Brain pericyte (primary cell): Measurements from ENCODE around the gene PEAR1.

Source experiments
- DNase-seq: peaks from one replicate; pipeline ENCODE4 v3.0.0-alpha.2; 2012; ENCODE audit warnings: low read depth, low spot score

The PEAR1 gene

DNA sequence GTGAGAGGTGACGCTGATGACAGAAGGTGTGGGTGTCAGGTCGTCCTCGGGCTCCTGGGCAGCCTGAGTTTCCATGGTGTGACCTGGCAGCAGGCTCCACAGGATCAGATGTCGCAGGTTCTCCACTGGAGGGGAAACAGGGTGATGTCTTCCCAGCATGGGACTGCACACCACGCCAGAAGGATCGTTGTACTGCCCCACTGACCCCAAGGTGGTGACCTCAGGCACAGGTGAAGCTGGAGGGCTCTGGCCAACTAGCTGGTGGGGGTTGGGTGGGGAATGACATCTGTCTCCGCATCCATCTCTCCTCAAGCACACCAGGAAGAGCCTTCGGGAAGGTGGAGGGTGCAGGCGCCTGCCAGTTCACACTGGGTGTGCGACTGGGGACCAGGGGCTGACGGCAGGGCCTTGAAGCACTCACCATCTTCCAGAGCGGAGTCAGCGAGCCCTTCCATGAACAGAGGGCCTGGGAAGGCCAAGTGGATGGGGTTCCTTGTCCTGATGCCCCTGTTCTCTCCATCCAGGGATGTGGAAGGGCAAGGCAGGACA, 46.3 kb downstream of the PEAR1 start:
- no peak for DNase-seq

DNA sequence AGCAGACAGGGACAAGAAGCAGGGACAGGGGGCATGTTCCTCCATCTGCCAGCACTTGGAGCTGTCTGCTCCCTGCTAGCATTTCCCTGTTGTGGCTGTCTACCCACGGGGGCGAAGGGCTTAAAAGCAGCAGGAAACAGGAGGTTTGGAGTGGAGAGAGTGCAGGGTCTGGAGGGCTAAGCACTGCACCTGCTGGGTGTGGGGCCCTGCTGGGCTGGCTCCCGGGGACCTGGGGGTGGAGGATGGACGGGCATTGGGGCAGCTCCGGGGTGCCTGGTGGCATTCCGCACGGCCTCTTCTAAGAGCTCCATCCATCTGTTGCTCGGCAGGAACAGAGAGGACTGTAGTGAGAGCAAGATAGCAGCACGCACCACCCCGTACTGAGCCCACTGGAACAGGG, 48.2 kb downstream of the PEAR1 start:
- no peak for DNase-seq

DNA sequence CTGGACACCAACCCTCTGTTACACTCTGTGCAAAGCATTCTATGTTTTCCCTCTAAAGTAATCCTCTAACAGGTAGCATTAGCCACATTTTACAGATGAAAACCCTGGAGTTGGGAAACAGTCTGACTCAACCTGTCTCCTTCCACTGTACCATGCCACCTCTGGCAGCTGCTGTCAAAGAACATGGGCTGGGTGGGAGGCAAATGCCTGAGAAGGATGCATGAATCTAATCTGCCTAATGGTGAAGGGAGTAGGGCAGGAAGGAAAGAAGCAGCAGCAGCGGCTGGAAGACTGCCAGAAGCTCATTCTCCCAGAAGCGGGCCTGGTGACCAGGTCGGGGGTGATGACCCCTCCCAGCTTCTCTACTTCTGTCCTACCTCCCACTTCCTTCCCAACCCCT, 48.7 kb downstream of the PEAR1 start:
- DNase-seq, result no peak

DNA sequence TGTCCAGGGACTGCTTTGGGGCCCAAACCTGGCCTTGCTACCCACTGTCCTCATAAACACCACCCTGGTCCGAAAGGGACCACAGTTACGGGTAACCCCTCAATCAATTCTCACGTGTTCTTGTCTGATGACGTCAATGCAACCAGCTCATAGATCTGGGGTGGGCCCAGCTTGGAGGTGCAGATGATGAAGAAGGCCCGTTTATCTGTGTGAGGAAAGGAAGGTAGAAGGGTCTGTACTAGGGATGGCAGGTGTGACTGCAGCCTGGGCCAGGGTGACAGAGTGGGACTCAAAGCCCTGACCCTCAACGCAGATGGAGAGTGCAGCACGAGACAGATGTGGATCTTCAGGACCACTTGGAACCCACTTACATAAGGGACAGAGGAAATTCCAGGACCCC, 49.1 kb downstream of the PEAR1 start:
- DNase-seq, result no peak

DNA sequence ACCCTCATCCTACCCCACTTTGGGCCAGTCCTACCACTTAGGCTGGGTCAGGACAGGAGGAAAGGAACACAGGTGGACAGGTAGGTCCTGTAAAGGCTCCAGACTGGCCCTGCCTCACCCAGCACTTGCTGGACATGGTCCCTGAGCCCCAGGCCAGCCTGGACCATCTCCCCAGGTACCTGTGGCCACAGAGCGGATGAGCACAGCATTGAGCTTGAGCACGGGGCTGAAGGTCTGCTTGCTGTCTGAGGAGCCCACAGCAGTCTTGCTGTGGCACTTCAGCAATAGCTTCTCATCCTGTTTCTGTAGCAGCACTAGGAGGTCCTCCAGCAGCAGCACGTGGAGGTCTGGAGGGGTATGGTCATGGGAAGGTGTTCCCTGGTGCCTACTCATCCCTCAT, 50.2 kb downstream of the PEAR1 start:
- no peak for DNase-seq

DNA sequence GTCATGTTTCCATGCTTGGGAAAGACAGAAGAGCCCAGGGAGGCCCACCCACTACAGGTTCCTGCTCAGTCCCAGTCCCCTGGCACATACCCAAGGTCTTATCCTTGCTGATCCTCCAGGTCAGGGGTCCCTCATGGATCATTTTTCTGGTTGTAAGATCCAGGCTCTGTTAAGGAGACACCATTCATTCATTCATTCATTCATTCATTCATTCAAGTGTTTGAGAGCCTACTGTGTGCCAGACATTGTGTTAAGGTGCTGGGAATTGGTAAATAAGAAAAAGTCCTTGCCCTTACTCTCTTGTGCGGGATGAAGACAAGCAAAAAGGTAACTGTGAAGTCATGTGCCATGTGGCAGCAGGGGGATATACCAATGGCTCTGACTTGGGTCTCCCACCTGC, 50.8 kb downstream of the PEAR1 start:
- DNase-seq, result no peak

DNA sequence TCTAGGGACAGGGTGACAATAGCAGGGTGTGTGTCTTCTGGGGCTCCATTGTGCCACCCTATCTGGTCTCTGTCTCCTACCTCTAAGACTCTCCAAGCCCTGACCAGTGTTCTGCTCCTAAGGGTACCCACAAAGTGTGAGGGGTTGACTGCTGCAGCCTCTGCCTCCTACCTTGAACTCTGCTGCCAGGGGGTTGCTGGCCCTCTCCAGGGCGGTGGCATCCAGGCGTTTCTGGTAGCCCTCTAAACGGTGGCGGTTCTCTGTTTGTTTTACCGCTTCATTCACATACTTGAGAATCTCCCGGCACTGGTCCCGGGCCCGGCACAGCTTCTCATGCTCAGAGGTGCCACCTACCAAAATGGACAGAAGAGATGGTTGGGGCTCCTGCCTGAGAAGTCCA, 51.3 kb downstream of the PEAR1 start:
- no peak for DNase-seq

DNA sequence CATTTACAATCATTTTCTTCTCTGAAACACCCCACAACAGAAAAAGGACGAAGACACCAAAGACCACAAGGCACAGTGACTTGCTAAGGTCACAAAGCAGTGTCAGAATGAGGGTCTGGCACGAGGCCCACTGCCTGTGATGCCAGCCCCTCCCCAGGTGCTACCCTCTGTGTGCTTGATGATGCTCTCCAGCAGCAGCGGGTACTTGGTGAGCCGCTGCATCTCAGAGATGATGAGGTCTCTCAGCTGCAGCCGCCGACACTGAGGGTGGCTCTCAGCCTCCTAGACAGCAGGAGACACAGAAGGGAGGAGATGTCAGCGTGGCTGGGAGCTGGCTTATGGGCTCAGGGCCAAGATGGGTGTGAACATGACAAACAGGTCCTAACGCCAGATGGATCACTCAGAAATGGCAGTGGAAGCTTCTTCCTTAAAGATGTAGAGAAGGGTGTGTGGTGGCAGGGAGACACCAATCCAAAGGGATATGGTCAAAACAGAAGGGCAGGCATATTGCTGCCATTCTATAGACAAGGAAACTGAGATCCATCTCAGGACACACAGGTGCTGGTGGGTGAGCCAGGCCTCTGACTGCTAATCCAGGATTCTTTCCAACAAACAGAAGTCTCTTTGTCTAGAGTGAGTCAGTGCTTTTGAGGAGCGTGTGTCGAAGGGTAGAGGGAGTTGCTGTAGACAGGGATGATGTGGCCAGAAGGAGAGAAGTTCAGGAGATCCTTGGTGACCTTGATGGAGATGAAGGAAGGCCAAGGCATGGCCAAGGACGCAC, 52.6 kb downstream of the PEAR1 start:
- DNase-seq, result no peak

DNA sequence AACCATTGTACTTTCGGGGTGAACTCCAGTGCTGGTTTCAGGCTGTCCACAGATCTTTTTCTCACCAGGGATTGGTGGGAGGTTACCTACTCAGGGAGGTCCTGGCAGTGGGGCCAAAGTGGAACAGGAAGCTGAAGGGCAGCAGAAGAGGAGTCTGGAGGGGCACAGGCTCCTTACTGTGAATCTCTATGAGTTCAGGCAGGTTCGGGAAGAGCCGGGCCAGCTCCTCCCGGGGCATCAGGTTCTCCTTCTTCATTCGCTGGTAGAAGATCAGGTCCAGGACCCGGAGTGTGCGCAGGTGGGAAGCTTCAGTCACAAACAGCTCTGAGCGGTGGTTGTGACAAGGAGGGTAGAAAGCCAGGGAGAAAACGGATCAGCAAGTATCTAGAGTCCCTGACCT, 53.6 kb downstream of the PEAR1 start:
- DNase-seq, result no peak

DNA sequence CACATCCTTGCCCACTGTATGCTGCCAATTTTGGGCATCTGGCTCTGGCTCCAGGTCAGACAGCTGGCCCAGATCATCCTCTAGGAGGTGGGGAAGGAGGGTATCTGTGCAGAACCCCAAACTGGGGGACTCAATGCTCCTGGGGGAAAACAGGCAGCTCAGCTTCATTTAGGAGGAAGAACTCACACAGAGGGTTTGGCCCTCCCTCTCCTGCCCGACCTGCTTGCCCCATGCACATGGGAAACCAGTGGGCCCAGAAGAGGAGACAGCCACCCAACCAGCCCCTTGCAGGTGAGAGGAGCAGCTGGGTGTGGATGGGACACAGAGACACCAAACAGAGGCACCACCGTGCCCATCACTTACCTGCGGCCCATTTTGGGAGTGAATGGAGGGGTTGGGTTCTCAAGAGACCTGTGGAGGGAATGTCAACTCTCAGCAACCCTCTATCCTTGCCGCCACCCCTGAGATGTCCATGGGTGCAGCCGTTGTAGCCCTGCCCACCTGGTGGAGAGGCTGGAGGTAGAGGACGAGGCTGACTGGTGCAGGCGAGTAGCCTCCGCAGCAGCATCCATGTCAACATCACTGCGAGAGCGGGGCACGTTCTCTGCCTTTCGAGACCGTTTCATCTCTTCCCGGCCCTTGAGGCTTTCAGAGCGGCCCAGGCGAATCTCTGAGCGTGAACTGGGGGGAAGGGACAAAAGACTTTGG, 54.5 kb downstream of the PEAR1 start:
- no peak for DNase-seq

DNA sequence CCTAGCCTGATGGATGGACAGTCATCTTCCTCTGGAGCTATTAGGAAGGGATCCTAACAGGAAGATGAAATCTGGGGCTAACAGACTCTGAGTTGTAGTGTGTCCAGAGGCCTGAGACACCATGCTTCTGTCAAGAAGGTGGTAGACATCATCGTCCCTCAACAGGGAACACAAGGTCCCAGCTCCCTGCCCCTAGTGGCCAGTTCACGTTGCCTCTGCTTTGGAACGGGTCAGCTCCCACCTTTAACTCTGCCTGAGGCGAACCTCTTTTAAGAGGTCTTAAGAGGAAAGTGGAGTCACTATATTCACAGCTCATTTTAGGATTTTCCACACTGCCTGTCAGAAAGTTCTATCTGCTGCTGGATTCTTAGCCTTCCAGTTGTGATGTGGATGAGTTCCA, 55.2 kb downstream of the PEAR1 start:
- no peak for DNase-seq

DNA sequence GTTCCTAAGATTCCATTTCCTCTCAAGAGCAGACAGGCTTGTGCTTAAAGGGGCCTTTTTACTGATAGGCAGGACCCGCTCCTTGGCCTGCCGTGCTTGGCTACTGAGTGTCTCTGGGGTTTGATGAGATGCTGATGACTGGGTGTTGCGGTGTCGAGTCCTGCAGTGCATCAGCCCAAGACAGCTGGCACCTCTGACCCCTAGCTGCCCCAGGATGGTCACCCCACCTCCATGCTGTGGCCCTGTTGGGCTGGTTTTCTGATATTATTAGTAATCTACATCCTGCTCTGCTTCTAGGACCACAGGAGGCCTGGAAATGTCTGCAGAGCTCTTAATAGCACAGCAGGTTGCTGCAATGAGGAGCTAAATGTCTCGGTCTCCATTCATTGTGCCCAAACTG, 55.6 kb downstream of the PEAR1 start:
- DNase-seq, result no peak

DNA sequence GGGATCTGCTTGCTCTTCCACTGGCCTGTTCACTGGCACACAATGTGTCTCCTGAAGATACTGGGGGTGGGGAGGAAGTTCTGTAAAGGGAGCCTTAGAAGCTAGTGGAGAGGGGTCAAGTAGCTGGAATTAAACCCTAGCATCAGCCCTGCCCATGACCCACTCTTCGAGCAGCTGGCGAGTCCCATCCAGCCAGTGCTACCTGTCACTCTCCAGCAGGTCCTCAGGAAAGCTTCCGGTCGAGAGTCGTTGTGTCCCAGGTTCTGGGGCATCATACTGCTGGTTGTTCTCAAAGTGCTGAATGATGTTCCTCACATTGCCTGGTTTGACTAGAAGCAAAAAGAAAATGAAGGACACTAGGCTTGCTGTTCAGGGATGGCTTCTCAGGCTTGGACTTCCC, 57.9 kb downstream of the PEAR1 start:
- DNase-seq, result no peak

DNA sequence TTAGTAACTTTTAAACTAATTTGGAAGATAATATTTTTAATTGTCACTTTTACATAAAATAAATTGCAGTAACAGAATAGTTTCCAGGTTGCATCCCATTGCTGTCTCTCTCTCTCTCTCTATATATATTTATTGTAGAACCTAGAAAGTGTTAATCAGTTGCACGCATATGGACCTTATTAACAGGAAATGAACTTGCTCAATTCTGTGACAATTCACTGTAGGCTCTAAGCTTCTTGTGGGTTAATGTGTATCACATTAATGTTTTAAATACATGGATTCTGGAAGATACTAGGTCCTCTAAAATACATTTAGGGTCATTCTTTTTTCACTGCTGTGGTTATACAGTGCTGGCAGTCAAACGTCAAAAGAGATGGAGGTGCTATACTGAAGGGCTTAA, 60.1 kb downstream of the PEAR1 start:
- no peak for DNase-seq

DNA sequence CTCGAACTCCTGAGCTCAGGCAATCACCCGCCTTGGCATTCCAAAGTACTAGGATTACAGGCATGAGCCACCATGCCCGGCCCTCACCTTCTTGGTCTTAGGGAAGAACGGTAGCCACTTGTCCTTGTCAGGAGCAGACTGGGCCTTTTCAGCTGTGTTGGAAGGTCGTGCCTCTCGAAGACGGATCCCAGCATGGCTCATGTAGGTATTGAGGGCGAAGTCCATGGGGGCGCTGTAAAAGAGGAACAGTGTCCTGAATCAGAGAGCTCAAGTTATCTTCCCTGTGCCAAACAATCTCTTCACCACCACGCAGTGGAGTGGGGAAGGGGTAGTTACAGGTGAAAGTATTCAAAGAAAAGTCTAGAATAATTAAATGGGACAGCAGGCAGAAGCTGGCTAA, 62.8 kb downstream of the PEAR1 start:
- DNase-seq, result no peak

DNA sequence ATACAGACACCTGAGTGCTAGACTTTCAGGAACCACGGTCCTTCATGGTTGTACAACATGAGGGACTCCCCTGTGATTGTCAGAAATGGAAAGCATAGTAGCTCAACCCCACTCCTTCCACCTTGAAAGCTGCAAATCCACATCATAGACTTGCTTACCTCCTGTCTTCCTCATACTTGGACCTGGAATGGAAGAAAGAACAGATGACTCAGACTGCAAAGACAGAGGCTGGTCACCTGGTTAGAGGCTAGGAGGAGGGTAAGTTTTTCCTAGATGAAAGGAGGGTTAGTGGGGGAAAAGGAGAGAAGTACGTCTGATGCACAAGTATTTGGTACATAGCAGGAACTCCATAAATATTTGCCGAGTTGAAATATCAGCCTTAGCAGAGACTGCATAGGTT, 64.1 kb downstream of the PEAR1 start:
- DNase-seq, result no peak

DNA sequence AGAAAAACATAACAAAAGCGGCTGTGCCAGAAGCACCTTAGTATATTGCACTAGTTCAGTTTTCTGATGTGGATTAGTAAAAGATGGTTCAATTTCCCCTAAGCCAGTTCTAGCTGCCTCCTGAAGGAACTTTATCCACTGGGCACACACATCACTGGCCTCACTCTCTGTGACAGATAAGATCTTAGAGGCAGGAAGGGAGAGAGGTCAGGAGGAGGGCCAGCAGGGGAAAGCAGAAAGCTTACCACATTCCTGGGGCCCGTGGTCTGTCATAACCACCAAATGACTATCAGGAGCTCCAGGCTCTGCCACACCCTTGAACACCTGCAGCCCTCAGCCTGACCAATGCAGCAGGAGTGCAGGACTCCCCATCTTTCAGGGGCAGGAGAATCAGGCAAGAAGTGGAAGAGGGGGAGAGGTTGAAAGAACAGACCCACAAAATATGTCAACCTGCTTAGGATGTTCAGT, 64.8 kb downstream of the PEAR1 start:
- DNase-seq, result no peak

DNA sequence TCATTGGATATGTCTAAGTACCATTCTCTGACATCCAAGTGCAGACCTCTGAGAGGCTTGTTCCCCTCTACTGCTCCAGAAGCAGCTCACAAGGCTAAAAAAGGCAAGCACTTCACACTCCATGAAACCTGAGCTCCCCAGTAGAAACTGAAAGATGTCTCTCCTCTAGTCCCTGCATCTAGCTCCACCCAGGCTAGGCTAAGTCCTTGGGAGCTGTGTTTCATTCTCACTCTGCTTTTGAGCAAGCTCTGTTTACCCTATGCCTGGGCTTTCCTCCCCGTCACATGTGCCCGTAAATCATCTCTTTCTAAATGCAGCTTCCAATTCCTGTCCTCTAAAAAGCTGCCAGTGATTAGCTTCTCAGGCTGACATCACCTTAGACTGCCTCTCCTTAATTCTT, 65.9 kb downstream of the PEAR1 start:
- DNase-seq, result no peak

DNA sequence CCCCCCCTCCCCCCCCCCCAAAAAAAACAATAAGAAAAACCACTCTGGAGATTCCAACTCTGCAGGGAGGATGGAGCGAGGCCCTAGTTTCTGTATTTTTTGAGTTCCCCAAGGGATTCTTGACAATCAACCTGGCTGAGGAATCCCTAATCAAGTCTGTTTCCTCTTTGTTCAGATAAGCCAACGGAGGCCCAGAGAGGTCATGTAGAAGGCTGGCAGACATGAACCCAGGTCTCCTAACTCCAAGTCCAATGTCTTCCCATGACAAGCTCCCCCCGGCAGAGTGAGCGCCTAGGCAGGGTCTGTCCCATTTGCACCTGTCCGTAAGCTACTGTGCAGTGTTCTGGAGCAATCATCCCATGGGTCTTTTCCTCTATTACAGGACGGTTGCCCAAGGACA, 66.4 kb downstream of the PEAR1 start:
- DNase-seq, result no peak

DNA sequence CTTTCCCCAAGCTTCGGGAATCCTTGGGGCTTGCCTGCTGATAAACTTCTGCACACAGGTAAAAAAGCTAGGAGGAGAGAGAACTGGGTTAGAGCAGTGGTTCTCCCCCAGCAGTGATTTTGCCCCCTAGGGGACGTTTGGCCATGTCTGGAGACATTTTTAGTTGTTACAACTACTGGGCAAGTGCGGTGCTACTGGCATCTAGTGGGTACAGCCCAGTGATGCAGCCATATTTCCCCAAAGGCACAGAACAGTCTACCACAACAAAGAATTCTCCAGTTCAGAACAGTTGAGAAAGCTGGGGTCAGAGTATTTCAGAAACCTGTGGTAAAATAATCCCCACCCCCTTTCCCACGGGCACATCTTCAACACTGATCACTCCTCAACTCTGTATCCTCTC, 68.2 kb downstream of the PEAR1 start:
- DNase-seq, result no peak

DNA sequence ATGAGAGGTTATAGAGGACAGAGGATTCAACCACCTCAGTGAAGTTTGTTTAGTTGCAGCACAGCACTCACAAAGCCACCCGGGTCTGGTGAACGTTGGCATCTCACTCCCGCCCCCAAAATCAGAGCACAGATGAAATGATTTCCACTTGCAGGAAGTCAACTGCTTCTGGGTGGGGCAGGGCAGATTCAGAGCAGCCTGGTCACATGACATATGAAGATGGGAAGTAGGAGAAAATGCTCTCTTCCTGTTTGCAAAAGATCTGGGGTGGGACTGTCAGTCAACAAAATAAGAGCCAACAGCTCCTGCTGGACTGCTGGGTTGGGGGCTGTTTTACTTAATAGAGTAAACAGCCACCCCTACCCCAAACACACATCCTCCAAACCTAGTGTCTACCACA, 70.1 kb downstream of the PEAR1 start:
- DNase-seq, result no peak

DNA sequence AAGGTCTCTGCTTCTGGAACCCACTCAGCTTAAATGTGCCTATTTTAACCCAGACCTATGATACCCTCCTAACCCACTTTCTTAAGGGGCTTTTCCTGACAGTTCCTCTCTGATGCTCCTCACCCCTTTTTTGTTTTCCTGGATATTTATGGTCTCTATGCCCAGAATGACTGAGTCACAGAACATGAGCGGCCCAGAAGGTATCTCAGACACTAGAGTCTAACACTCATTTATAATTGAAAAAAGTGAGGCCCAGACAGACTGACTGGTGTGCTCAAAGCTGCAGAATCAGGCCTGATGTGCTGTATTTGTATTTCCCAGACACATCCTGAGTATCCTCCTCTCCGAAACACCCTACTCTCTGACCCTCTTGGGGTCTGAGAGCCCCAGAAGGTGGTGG, 70.9 kb downstream of the PEAR1 start:
- DNase-seq, result no peak
